Measurements from ENCODE around the gene ZNF496.
"Not testable (repeated sequence)": the region's sequence is repeated elsewhere in the genome, so short reads cannot be mapped to it uniquely, and the experiment has no call there.

Gene ZNF496

DNA sequence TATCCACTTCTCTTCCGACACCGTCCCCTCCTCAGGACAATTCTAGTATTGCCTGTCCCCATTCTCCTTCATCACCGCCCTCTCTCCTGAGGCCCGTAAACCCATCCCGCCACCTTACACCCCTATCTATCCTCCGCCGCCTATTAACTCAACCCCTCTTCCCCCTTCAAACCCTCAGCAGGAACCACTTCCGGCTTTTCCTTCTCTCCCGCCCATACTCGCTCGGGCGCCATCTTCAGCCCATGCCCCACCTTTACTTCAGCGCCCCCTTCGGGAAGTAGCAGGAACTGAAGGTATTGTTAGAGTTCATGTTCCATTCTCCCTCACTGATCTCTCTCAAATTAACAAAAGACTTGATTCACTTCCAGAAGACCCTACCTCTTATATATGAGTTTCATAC lies 44.2 kb downstream of the ZNF496 start:
- Histone ChIP-seq H3K36me3 (ENCODE audit: insufficient read depth, low read length) (no peaks in the 10 kb centered on the region), H3K27me3 (ENCODE audit: control insufficient read depth, insufficient read depth, low read length) (no peaks in the 10 kb centered on the region), H3K9ac (ENCODE audit: low read depth, low read length) (no peak overlapping the region), H3K4me2 (ENCODE audit: low read length) (no peak overlapping the region), H3K4me3 (ENCODE audit: low read length) (no peak overlapping the region), H3K9me3 (replicated peaks; ENCODE audit: low read length) (peaks cover 2% of the 10 kb centered on the region), H3K4me1 (ENCODE audit: control insufficient read depth, insufficient read depth, low read length) (no peaks in the 10 kb centered on the region)

DNA sequence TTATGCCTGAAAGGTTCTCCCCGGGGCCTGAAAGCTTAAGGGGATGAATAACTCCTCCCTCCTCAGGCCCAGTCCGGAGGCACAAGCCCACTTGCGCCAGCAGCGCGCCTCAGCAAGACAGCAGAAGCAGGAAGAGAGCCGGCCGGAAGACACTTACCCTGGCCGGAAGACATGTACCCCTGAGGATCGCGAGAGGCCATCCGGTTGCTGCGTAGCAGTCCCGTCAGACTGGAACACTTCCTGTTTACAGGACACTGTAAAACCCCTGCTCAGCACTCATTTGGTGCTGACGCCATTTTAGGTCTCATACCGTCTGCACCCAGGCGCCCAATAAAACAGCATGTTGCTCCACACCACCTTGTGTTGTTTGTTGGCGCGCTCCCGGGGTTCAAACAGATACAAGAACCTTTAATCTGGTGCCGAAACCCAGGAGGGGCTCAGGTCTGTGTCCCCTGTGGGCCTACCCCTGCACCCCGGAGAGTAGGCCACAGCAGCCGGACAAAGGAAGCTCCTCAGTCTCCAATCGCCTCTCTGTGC lies 45.5 kb downstream of the ZNF496 start:
- no peaks in the 10 kb centered on the region for H3K27me3 ChIP-seq (ENCODE audit: control insufficient read depth, insufficient read depth, low read length)
- H3K9me3 ChIP-seq (replicated peaks; ENCODE audit: low read length), result peaks cover 2% of the 10 kb centered on the region
- no peak overlapping the region for H3K4me3 ChIP-seq (ENCODE audit: low read length)
- no peak overlapping the region for H3K9ac ChIP-seq (ENCODE audit: low read depth, low read length)
- H3K36me3 ChIP-seq (ENCODE audit: insufficient read depth, low read length), result no peaks in the 10 kb centered on the region
- H3K4me1 ChIP-seq (ENCODE audit: control insufficient read depth, insufficient read depth, low read length), result no peaks in the 10 kb centered on the region
- H3K4me2 ChIP-seq (ENCODE audit: low read length), result no peak overlapping the region

DNA sequence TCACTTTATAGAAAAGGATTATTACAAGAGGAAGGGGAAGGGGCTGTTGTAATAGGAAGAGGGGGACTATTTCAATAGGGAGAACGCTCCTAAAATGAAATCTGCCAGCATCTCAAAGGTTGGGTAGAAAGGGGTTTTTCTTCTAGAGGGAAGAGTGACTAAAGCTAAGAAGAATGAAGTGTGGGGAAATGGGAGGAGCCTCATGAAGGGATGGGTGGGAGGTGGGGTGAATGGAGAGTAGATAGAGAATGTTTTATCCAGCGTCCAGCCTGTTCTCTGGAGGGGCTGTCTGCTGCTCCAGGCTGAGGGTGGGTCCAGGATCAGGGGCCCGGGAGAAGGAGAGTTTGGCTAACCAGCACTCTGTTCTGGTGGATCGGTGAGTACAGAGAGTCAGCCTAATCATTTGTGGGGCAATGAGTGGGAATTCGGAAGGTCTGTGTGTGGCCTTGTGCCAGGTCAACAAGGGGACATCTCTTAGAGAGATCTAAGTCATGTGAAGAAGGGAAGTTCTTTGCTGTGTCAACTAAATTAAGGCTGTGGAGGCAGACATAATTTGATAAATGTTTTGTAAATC lies 50.6 kb downstream of the ZNF496 start:
- no peaks in the 10 kb centered on the region for H3K36me3 ChIP-seq (ENCODE audit: insufficient read depth, low read length)
- no peaks in the 10 kb centered on the region for H3K4me1 ChIP-seq (ENCODE audit: control insufficient read depth, insufficient read depth, low read length)
- no peak overlapping the region for H3K4me2 ChIP-seq (ENCODE audit: low read length)
- H3K9me3 ChIP-seq (replicated peaks; ENCODE audit: low read length), result no peaks in the 10 kb centered on the region
- no peak overlapping the region for H3K9ac ChIP-seq (ENCODE audit: low read depth, low read length)
- H3K27me3 ChIP-seq (ENCODE audit: control insufficient read depth, insufficient read depth, low read length), result no peaks in the 10 kb centered on the region
- no peak overlapping the region for H3K4me3 ChIP-seq (ENCODE audit: low read length)

DNA sequence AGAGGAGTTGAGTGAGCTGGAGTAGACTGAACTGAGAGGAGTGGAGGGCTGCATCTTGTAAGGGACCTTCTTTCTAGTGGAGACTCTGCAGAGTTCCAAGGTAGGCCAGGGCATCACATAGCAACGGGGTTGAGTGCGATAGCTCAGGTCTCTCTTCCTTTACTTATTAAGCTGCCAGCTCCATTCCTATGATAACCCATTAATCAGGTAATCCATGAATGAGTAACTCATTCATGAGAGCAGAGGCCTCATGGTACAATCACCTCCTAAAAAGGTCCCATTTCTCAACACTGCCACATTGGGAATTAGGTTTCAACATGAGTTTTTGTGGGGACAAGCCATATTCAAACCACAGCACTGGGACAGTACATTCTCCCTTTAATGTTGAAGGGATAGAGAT lies 54.5 kb downstream of the ZNF496 start:
- Histone ChIP-seq H3K9ac (ENCODE audit: low read depth, low read length) (no peak overlapping the region), H3K9me3 (replicated peaks; ENCODE audit: low read length) (no peaks in the 10 kb centered on the region), H3K36me3 (ENCODE audit: insufficient read depth, low read length) (no peaks in the 10 kb centered on the region), H3K4me1 (ENCODE audit: control insufficient read depth, insufficient read depth, low read length) (no peaks in the 10 kb centered on the region), H3K27me3 (ENCODE audit: control insufficient read depth, insufficient read depth, low read length) (no peaks in the 10 kb centered on the region), H3K4me3 (ENCODE audit: low read length) (no peak overlapping the region), H3K4me2 (ENCODE audit: low read length) (no peak overlapping the region)

DNA sequence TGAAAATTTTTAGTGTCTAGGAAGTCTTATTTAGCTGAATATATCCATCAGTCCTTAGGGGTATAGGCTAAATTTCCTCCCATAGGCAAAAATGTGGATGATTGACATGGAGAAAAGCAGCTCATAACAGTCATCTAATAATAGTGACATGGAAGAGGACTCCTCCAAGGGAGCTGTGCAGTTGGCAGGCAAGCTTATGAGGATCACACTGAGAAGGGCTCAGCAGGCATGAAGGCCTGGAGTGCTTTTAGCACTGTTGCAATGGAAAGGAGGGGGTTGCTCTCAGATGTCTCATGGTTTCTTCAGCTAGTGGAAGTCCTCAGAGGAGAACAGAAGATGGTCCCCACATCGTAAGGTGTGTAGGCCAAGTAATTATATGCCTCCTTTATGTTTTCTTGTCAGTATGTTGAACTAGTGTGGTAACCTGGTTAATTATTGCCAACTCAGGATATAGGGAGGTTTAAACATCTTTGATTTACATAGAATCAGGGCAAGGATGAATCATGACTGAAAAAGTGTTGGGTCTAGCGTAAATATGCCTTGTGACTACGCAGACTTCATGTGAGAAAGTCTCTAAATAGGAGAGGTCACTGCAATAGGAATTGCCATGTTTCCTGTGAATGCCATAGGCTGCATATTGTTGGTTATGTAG lies 56.9 kb downstream of the ZNF496 start:
- no peaks in the 10 kb centered on the region for H3K27me3 ChIP-seq (ENCODE audit: control insufficient read depth, insufficient read depth, low read length)
- no peaks in the 10 kb centered on the region for H3K9me3 ChIP-seq (replicated peaks; ENCODE audit: low read length)
- H3K4me3 ChIP-seq (ENCODE audit: low read length), result no peak overlapping the region
- no peaks in the 10 kb centered on the region for H3K36me3 ChIP-seq (ENCODE audit: insufficient read depth, low read length)
- no peak overlapping the region for H3K4me2 ChIP-seq (ENCODE audit: low read length)
- no peaks in the 10 kb centered on the region for H3K4me1 ChIP-seq (ENCODE audit: control insufficient read depth, insufficient read depth, low read length)
- no peak overlapping the region for H3K9ac ChIP-seq (ENCODE audit: low read depth, low read length)

DNA sequence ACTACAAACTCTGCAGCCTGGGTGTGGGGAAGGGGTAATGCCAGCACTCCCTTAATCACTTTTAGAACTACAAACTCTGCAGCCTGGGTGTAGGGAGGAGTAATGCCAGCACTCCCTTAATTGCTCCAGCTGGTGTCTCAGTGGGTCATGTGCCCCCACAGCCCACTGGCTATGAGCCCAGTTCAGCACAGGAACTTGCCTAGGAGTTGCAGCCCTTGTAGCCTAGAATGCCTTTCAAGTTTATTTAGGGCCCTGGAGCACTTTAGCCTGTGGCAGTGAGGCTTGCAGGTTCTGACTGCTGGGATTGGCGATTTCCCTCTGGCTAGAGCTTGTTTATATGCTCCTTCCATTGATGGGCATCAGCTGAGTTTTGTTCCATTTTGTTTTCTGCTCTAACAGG lies 58.7 kb downstream of the ZNF496 start:
- no peak overlapping the region for H3K9ac ChIP-seq (ENCODE audit: low read depth, low read length)
- H3K4me2 ChIP-seq (ENCODE audit: low read length), result no peak overlapping the region
- H3K36me3 ChIP-seq (ENCODE audit: insufficient read depth, low read length), result no peaks in the 10 kb centered on the region
- no peaks in the 10 kb centered on the region for H3K4me1 ChIP-seq (ENCODE audit: control insufficient read depth, insufficient read depth, low read length)
- H3K9me3 ChIP-seq (replicated peaks; ENCODE audit: low read length), result no peaks in the 10 kb centered on the region
- H3K4me3 ChIP-seq (ENCODE audit: low read length), result no peak overlapping the region
- H3K27me3 ChIP-seq (ENCODE audit: control insufficient read depth, insufficient read depth, low read length), result no peaks in the 10 kb centered on the region

DNA sequence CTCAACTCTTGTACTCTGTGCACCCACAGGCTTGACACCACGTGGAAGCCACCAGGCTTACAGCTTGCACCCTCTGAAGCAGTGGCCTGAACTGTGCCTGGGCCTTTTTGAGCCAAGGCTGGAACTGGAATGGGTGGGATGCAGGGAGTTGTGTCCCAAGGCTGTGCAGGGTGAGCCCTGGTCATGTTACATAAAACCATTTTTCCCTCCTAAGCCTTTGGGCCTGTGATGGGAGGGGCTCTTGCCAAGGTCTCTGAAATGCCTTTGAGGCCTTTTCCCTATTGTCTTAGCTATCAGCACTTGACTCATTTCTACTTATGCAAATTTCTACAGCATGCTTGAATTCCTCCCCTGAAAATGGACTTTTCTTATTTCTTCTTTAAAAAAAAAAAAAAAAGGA lies 61.7 kb downstream of the ZNF496 start:
- Histone ChIP-seq H3K36me3 (ENCODE audit: insufficient read depth, low read length) (no peaks in the 10 kb centered on the region), H3K4me3 (ENCODE audit: low read length) (no peak overlapping the region), H3K4me2 (ENCODE audit: low read length) (no peak overlapping the region), H3K4me1 (ENCODE audit: control insufficient read depth, insufficient read depth, low read length) (no peaks in the 10 kb centered on the region), H3K9me3 (replicated peaks; ENCODE audit: low read length) (no peaks in the 10 kb centered on the region), H3K9ac (ENCODE audit: low read depth, low read length) (no peak overlapping the region), H3K27me3 (ENCODE audit: control insufficient read depth, insufficient read depth, low read length) (no peaks in the 10 kb centered on the region)

DNA sequence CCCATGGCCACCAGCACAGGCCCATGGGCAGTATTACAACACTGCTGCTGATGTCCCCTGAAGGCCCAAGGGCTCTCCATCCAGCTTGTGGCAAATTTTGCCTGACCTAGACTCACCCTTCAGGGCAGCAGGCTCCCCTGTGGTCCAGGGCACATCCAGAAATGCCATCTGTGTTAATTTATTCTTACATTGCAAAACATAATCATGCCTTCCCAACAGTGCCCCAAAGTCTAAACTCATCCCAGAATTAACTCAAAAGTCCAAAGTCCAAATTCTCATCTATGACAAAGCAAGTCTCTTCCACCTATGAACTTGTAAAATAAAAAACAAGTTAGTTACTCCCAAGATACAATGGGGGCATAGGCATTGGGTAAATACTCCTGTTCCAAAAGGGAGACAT lies 62.5 kb downstream of the ZNF496 start:
- Histone ChIP-seq H3K36me3 (ENCODE audit: insufficient read depth, low read length) (no peaks in the 10 kb centered on the region), H3K4me3 (ENCODE audit: low read length) (no peak overlapping the region), H3K9me3 (replicated peaks; ENCODE audit: low read length) (no peaks in the 10 kb centered on the region), H3K9ac (ENCODE audit: low read depth, low read length) (no peak overlapping the region), H3K27me3 (ENCODE audit: control insufficient read depth, insufficient read depth, low read length) (no peaks in the 10 kb centered on the region), H3K4me2 (ENCODE audit: low read length) (no peak overlapping the region), H3K4me1 (ENCODE audit: control insufficient read depth, insufficient read depth, low read length) (no peaks in the 10 kb centered on the region)

DNA sequence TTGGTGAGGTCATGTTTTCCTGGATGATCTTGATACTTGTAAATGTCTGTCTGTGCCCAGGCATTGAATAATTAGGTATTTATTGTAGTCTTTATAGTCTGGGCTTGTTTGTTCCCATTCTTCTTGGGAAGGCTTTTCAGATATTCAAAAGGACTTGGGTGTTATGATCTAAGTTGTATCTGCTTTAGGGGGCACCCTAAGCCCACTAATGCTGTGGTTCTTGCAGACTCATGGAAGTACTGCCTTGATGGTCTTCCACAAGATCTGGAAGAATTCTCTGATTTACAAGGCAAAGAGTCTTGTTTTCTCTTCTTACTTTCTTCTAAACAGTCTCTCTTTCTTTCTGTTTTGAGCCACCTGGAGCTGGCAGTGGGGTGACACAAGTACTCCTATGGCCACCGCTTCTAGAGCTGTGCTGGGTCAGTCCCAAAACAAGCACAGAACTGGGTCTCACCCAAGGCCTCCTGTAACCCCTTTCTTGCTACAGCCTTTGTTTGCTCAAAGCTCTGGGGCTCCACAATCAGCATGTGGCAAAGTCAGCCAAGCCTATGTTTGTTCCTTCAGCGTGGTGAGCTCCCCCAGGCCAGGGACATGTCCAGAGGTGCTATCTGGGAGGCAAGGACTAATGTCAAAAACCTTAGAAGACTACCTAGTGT lies 63.1 kb downstream of the ZNF496 start:
- no peaks in the 10 kb centered on the region for H3K27me3 ChIP-seq (ENCODE audit: control insufficient read depth, insufficient read depth, low read length)
- no peaks in the 10 kb centered on the region for H3K9me3 ChIP-seq (replicated peaks; ENCODE audit: low read length)
- H3K9ac ChIP-seq (ENCODE audit: low read depth, low read length), result no peak overlapping the region

DNA sequence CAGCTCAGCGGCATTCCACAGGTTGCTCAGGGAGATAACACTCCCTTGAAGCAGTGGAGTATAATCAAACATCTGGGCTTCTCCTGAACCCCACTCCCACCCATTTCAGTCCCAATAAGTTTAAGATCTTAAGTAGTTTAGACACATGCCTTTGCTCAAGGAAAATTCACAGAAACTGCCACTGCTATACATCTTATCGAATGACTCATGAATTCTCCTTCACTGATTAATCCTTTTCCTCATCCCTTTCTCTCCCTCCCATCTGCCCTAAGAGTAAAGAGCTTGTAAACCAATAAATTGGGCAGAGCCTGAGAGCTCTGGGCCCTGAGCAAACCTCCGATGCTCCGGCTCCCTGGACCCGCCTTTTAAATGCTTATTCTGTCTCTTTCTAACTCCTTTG lies 65.6 kb downstream of the ZNF496 start:
- Histone ChIP-seq H3K4me3 (ENCODE audit: low read length) (no peak overlapping the region), H3K4me2 (ENCODE audit: low read length) (no peak overlapping the region), H3K9ac (ENCODE audit: low read depth, low read length) (no peak overlapping the region), H3K4me1 (ENCODE audit: control insufficient read depth, insufficient read depth, low read length) (no peaks in the 10 kb centered on the region), H3K9me3 (replicated peaks; ENCODE audit: low read length) (no peaks in the 10 kb centered on the region), H3K36me3 (ENCODE audit: insufficient read depth, low read length) (no peaks in the 10 kb centered on the region), H3K27me3 (ENCODE audit: control insufficient read depth, insufficient read depth, low read length) (no peaks in the 10 kb centered on the region)

More for the DNA sequence above, 63.1 kb downstream of the ZNF496 start:
- no peaks in the 10 kb centered on the region for H3K4me1 ChIP-seq (ENCODE audit: control insufficient read depth, insufficient read depth, low read length)
- H3K4me2 ChIP-seq (ENCODE audit: low read length), result no peak overlapping the region
- no peaks in the 10 kb centered on the region for H3K36me3 ChIP-seq (ENCODE audit: insufficient read depth, low read length)
- no peak overlapping the region for H3K4me3 ChIP-seq (ENCODE audit: low read length)

DNA sequence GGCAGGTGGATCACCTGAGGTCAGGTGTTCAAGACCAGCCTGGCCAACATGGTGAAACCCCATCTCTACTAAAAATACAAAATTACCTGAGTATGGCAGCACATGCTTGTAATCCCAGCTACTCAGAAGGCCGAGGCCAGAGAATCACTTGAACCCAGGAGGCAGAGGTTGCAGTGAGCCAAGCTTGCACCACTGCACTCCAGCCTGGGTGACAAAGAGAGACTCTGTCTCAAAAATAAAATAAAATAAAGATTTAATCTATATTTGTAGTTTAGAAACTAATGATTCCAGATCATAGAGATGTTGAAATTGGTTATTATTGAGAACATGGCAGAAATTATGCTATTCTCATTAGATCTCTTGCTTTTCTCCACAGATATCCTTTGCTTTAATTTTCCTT lies 75.9 kb downstream of the ZNF496 start, which contains the start of gene VN1R5:
VN1R5 (plus strand) TSS at position 301 of the 400 bp plus-strand sequence.
- H3K9me3 ChIP-seq (replicated peaks; ENCODE audit: low read length); H3K36me3 ChIP-seq (ENCODE audit: insufficient read depth, low read length); H3K27me3 ChIP-seq (ENCODE audit: control insufficient read depth, insufficient read depth, low read length); H3K4me3 ChIP-seq (ENCODE audit: low read length); H3K4me2 ChIP-seq (ENCODE audit: low read length); H3K9ac ChIP-seq (ENCODE audit: low read depth, low read length); H3K4me1 ChIP-seq (ENCODE audit: control insufficient read depth, insufficient read depth, low read length): not testable (repeated sequence)
